Osteocyte (in vitro differentiated cells): Measurements from ENCODE around the gene SNX1. TPM values are rescaled to one million over a fixed set of nuclear protein-coding genes. Genes with fewer than 3 reads are reported as not detected.

ENCODE experiments used
- DNase-seq: peaks from one replicate; pipeline ENCODE4 v3.0.0; 2021; ENCODE audit warnings: mixed read lengths; ENCODE audit not compliant: unreplicated experiment; ENCODE audit errors: extremely low spot score
- H3K27ac Mint-ChIP-seq: one replicate; pipeline ENCODE4 v1.8.0; 2021; ENCODE audit warnings: mild to moderate bottlenecking, mixed read lengths; ENCODE audit not compliant: unreplicated experiment
- H3K27me3 Mint-ChIP-seq: one replicate; pipeline ENCODE4 v1.8.0; 2021; ENCODE audit warnings: mixed read lengths; ENCODE audit not compliant: unreplicated experiment
- H3K36me3 Mint-ChIP-seq: one replicate; pipeline ENCODE4 v1.8.0; 2021; ENCODE audit warnings: mixed read lengths; ENCODE audit not compliant: unreplicated experiment
- H3K4me1 Mint-ChIP-seq: one replicate; pipeline ENCODE4 v1.8.0; 2021; ENCODE audit warnings: mixed read lengths; ENCODE audit not compliant: unreplicated experiment
- H3K4me3 Mint-ChIP-seq: one replicate; pipeline ENCODE4 v1.8.0; 2021; ENCODE audit warnings: mild to moderate bottlenecking, moderate library complexity, mixed read lengths; ENCODE audit not compliant: unreplicated experiment
- H3K9me3 Mint-ChIP-seq: one replicate; pipeline ENCODE4 v1.8.0; 2021; ENCODE audit warnings: mixed read lengths; ENCODE audit not compliant: unreplicated experiment
- total RNA-seq: library from RNA; stranded (reverse); gene quantifications from 2 replicates; pipeline ENCODE4 v1.2.1, GENCODE V29; 2021
- TF ChIP-seq, protein P1 (sequence below): fragments of 200-600 bp; sonication (generic); IDR thresholded peaks from 2 replicates; pipeline ENCODE4 v1.5.0; 2021; ENCODE audit warnings: antibody characterized with exemption, mild to moderate bottlenecking, moderate library complexity

SNX1 gene
- total RNA-seq, 1 donor from 2014 or later, result 101 TPM

DNA sequence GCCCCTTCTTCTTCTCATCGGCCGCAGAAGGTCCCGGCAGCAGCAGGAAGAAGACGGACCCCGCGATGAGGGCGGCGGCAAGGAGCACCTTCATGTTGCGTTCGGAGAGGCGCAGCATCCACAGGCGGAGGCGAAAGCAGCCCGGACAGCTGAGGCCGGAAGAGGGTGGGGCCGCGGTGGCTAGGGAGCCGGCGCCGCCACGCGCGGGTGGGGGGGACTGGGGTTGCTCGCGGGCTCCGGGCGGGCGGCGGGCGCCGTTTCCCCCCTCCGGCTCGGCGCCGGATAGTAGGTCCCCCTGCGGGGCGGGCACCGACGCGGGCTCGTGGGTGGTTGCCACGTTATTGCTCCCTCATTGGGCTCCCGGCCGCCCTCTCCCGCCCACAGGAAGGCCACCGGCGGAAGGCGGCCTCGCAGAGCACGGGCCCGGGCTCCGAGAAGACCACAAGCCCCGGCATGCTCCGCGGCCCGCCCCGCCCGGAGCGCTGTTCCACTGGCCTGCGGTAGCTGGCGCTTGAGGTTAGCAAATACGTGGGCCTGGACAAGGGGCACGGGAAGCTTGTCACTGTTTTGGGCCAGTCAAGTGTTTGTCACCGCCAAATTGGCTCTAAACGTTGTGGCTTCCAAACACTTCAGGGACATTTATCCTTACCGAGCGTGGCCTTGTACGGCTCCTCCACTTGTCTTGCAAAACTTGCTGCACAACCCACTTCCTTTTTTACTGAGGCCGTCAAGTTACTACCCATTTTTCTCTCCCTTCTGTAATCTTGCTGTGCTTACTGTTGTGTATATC, 67.3 kb downstream of the SNX1 start, which contains the start of gene PPIB:
Gene PPIB (minus strand): TSS at position 154 of the 790 bp plus-strand sequence. CDS start 36 bp downstream, at position 118.
- H3K27me3 Mint-ChIP-seq, result no peaks in the 10 kb centered on the region
- peak within 1 kb of the TSS; percentile 98 for H3K27ac Mint-ChIP-seq

DNA sequence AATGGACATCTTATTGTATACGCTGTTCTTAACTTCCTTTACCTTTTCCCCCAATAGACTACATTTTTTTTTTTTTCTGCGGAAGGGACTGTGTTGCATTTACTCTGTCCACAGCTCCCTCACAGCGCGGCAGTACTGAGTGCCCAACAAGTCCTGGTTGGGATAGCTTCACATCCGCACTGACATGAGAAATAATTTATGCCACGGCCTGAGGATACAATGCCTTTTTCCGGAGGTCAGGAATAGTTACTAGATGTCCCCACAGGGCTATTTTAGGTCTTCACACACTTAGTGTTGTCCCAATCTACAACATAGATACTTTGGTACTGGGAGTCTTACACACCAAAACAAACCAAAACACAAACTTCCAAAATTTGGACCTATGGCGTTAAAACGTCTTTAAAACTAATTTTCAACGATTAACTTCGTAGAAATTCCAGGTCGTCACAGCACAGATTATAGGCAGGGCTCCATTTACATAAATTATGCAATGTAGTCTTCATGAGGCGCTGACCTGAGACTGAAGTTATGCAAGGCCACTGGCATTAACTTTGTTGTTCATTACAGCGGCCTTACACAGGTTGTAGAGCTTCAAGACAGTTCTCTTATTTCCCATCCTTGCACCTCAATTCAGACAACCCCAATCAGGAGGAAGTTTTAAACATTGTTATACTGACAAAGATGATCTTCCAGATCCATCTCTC, 68.0 kb downstream of the SNX1 start:
- H3K4me3 Mint-ChIP-seq, result peak overlapping the region; percentile 80
- peaks cover 33% of the 10 kb centered on the region for H3K4me1 Mint-ChIP-seq
- TF ChIP-seq, protein P1, sequence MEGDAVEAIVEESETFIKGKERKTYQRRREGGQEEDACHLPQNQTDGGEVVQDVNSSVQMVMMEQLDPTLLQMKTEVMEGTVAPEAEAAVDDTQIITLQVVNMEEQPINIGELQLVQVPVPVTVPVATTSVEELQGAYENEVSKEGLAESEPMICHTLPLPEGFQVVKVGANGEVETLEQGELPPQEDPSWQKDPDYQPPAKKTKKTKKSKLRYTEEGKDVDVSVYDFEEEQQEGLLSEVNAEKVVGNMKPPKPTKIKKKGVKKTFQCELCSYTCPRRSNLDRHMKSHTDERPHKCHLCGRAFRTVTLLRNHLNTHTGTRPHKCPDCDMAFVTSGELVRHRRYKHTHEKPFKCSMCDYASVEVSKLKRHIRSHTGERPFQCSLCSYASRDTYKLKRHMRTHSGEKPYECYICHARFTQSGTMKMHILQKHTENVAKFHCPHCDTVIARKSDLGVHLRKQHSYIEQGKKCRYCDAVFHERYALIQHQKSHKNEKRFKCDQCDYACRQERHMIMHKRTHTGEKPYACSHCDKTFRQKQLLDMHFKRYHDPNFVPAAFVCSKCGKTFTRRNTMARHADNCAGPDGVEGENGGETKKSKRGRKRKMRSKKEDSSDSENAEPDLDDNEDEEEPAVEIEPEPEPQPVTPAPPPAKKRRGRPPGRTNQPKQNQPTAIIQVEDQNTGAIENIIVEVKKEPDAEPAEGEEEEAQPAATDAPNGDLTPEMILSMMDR, result no peak
- peak overlapping the region; percentile 98 for H3K27ac Mint-ChIP-seq
- peaks cover 12% of the 10 kb centered on the region for H3K36me3 Mint-ChIP-seq
- no peak for DNase-seq
- no peaks in the 10 kb centered on the region for H3K27me3 Mint-ChIP-seq
- no peaks in the 10 kb centered on the region for H3K9me3 Mint-ChIP-seq

More for the DNA sequence above, 67.3 kb downstream of the SNX1 start, which contains the start of gene PPIB:
- Mint-ChIP-seq H3K36me3 (peaks cover 20% of the 10 kb centered on the region), H3K9me3 (no peaks in the 10 kb centered on the region), H3K4me1 (peaks cover 38% of the 10 kb centered on the region), H3K4me3 (peak within 1 kb of the TSS; percentile 90)
- DNase-seq, result peak; percentile 99
- TF ChIP-seq, protein P1, result peak; percentile 50

DNA sequence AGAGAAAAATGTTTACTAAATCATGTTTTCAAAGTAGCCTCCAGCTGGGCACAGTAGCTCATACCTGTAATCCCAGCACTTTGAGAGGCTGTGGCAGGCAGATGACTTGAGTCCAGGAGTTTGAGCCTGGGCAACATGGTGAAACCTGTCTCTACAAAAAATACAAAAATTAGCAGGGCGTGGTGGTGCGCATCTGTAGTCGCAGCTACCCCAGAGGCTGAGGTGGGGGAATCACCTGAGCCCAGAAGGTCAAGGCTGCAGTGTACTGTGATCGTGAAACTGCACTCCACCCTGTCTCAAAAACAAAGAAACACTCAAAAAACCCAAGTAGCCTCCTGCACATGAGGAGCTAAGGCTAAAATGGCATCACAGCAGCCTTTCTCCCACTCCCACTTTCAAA, 68.7 kb downstream of the SNX1 start:
- no peak overlapping the region for H3K4me3 Mint-ChIP-seq

DNA sequence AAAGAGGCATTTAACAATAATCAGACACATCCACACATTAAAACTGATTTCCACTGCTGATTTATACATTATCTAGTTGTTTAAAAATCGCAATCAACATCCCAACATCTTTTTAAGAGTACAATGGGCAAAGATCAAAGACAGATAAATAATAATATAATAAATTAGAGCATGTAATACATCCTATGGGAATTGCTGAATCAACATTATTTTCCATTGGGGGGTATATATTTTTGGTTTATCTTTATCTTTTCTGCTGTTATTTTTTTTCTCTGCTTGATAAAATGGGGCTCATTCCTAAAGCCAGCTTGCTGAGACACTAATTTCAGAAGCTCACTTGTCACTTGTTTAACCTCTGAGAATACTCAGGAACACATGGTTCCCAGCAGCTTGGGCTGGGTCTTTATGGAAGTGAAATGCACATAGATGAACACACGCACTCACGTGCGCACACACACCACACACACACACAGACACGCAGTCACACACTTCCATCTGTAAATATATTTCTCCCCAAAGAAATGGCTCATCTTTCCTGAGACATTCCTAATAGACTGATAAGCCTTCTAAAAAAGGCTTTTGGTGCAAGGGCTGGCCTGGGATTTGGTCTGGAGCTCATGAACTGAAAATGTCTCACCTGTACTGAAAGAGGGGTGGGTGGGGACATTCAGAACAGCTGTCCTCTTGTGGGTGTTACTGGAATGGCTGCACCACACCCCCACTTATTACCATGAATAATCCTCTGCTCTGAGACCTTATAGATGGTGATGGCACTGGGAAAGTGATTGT, 70.5 kb downstream of the SNX1 start:
- TF ChIP-seq, protein P1, result no peak
- peaks cover 15% of the 10 kb centered on the region for H3K36me3 Mint-ChIP-seq
- peaks cover 20% of the 10 kb centered on the region for H3K4me1 Mint-ChIP-seq
- no peak overlapping the region for H3K27ac Mint-ChIP-seq
- H3K9me3 Mint-ChIP-seq, result no peaks in the 10 kb centered on the region
- no peaks in the 10 kb centered on the region for H3K27me3 Mint-ChIP-seq
- DNase-seq, result no peak
- no peak overlapping the region for H3K4me3 Mint-ChIP-seq

More for the DNA sequence above, 68.7 kb downstream of the SNX1 start:
- Mint-ChIP-seq H3K27ac (peak overlapping the region; percentile 98), H3K9me3 (no peaks in the 10 kb centered on the region), H3K4me1 (peaks cover 30% of the 10 kb centered on the region), H3K36me3 (peaks cover 10% of the 10 kb centered on the region), H3K27me3 (no peaks in the 10 kb centered on the region)
- TF ChIP-seq, protein P1, result no peak
- no peak for DNase-seq
